IMR-90 (cell line): ENCODE data around the gene HOXC13. TPM values are rescaled to one million over a fixed set of nuclear protein-coding genes. Genes with fewer than 3 reads are reported as not detected.

Experiments used
- ATAC-seq: fragments of 200-7000 bp; cut with Tn5 transposase; 2 replicates; pipeline ENCODE4 v1.9.1; 2020; ENCODE audit warnings: low read depth, mild to moderate bottlenecking, moderate library complexity
- BruUV-seq: library from RNA; stranded (reverse); fragments of 400-500 nt; replicated peaks from 2 replicates; lab custom pipeline; 2021; lab: Mats Ljungman, UMichigan
- CTCF ChIA-PET: fragments of 300-600 bp; formaldehyde crosslinking; extraction: SDS; loops from one replicate; lab custom pipeline; 2021; ENCODE audit warnings: antibody characterized with exemption; lab: Yijun Ruan, JAX
- POLR2A ChIA-PET: fragments of 300-600 bp; sonication (Branson Sonifier 250); formaldehyde crosslinking; loops from one replicate; lab custom pipeline; 2022; ENCODE audit warnings: antibody characterized with exemption; ENCODE audit not compliant: unreplicated experiment; lab: Charles Lee
- DNase-seq: peaks from one replicate; pipeline ENCODE4 v3.0.0; 2013
- H2AFZ ChIP-seq: replicated peaks from 2 replicates; pipeline ENCODE3; 2013; ENCODE audit warnings: low read length, mild to moderate bottlenecking; ENCODE audit not compliant: poor library complexity
- H2AK5ac ChIP-seq: 2 replicates; pipeline ENCODE4 v1.6.1; 2013; ENCODE audit warnings: low read depth, low read length, inconsistent platforms
- H2AK9ac ChIP-seq: replicated peaks from 2 replicates; pipeline ENCODE3; 2013; ENCODE audit warnings: mild to moderate bottlenecking, low read depth, low read length, moderate library complexity; ENCODE audit not compliant: poor library complexity
- H2BK120ac ChIP-seq: 2 replicates; pipeline ENCODE4 v1.6.1; 2013; ENCODE audit warnings: low read depth, low read length, inconsistent platforms
- H2BK15ac ChIP-seq: 3 replicates; pipeline ENCODE4 v1.6.1; 2013; ENCODE audit warnings: low read depth, low read length, inconsistent platforms
- H2BK20ac ChIP-seq: 2 replicates; pipeline ENCODE4 v1.6.1; 2013; ENCODE audit warnings: low read depth, mild to moderate bottlenecking, inconsistent platforms, low read length, moderate library complexity
- H2BK5ac ChIP-seq: 2 replicates; pipeline ENCODE4 v1.6.1; 2013; ENCODE audit warnings: mild to moderate bottlenecking, low read depth, low read length, inconsistent platforms; ENCODE audit not compliant: poor library complexity, severe bottlenecking
- H3K14ac ChIP-seq: replicated peaks from 2 replicates; pipeline ENCODE4 v1.6.1; 2013; ENCODE audit warnings: low read depth, low read length, inconsistent platforms
- H3K18ac ChIP-seq: 2 replicates; pipeline ENCODE4 v1.6.1; 2013; ENCODE audit warnings: low read depth, low read length, control low read depth
- H3K23ac ChIP-seq: 2 replicates; pipeline ENCODE4 v1.6.1; 2013; ENCODE audit warnings: low read depth, low read length, inconsistent platforms
- H3K27ac ChIP-seq: 2 replicates; pipeline ENCODE4 v1.5.1; 2013; ENCODE audit warnings: mild to moderate bottlenecking, control low read depth, low read length; ENCODE audit not compliant: insufficient read depth
- H3K27me3 ChIP-seq: 2 replicates; pipeline ENCODE4 v1.6.1; 2013; ENCODE audit warnings: low read length; ENCODE audit not compliant: control insufficient read depth, insufficient read depth
- H3K36me3 ChIP-seq: 2 replicates; pipeline ENCODE4 v1.6.1; 2013; ENCODE audit warnings: low read length, mixed read lengths; ENCODE audit not compliant: control insufficient read depth, insufficient read depth
- H3K4ac ChIP-seq: 2 replicates; pipeline ENCODE4 v1.6.1; 2013; ENCODE audit warnings: low read depth, low read length, inconsistent platforms
- H3K4me1 ChIP-seq: 2 replicates; pipeline ENCODE4 v1.6.1; 2013; ENCODE audit warnings: low read length, mixed read lengths; ENCODE audit not compliant: control insufficient read depth, insufficient read depth
- H3K4me2 ChIP-seq: 2 replicates; pipeline ENCODE4 v1.6.1; 2013; ENCODE audit warnings: low read depth, mild to moderate bottlenecking, control low read depth, low read length, moderate library complexity
- H3K4me3 ChIP-seq: 2 replicates; pipeline ENCODE4 v1.5.1; 2013; ENCODE audit warnings: low read depth, mild to moderate bottlenecking, control low read depth, low read length, moderate library complexity; ENCODE audit not compliant: insufficient read depth
- H3K56ac ChIP-seq: 2 replicates; pipeline ENCODE4 v1.6.1; 2013; ENCODE audit warnings: low read length, inconsistent platforms; ENCODE audit not compliant: insufficient read depth; ENCODE audit errors: extremely low read depth
- H3K79me1 ChIP-seq, 2 experiments: 2 replicates each; pipeline ENCODE4 v1.6.1; 2013; ENCODE audit warnings: low read length in 2 of 2, inconsistent platforms in 1 of 2, low read depth in 1 of 2
- H3K9ac ChIP-seq: 2 replicates; pipeline ENCODE4 v1.6.1; 2013; ENCODE audit warnings: low read depth, low read length, control low read depth
- H3K9me1 ChIP-seq: 2 replicates; pipeline ENCODE4 v1.6.1; 2013; ENCODE audit warnings: low read length, inconsistent platforms; ENCODE audit not compliant: insufficient read depth
- H3K9me3 ChIP-seq: 2 replicates; pipeline ENCODE4 v1.6.1; 2013; ENCODE audit warnings: low read length; ENCODE audit not compliant: control insufficient read depth, insufficient read depth
- H4K20me1 ChIP-seq: 2 replicates; pipeline ENCODE4 v1.6.1; 2013; ENCODE audit warnings: low read length, inconsistent platforms; ENCODE audit not compliant: insufficient read depth
- H4K5ac ChIP-seq: 2 replicates; pipeline ENCODE4 v1.6.1; 2013; ENCODE audit warnings: mild to moderate bottlenecking, low read depth, low read length, control low read depth
- H4K8ac ChIP-seq, 2 experiments: 2 replicates each; pipeline ENCODE4 v1.6.1; 2013; ENCODE audit warnings: low read depth in 2 of 2, low read length in 2 of 2, control low read depth in 1 of 2, inconsistent platforms in 1 of 2
- H4K91ac ChIP-seq: 2 replicates; pipeline ENCODE4 v1.6.1; 2013; ENCODE audit warnings: low read depth, low read length, inconsistent platforms; ENCODE audit not compliant: insufficient read depth
- FOS ChIP-seq: fragments of 150-350 bp; IDR thresholded peaks from 2 replicates; pipeline ENCODE4 v1.6.1; 2016; ENCODE audit warnings: low read depth, low read length
- MAZ ChIP-seq: IDR thresholded peaks from 2 replicates; pipeline ENCODE4 v1.6.1; 2012; ENCODE audit warnings: low read depth, mild to moderate bottlenecking, low read length, improper control_type of control experiment, moderate library complexity, borderline replicate concordance
- RAD21 ChIP-seq: IDR thresholded peaks from 2 replicates; pipeline ENCODE4 v1.6.1; 2012; ENCODE audit warnings: low read length, improper control_type of control experiment
- WGBS, 2 experiments: methylation state at CpG; one replicate each; pipeline versions ENCODE4 v1.1.5 to v1.1.7; 2013; ENCODE audit warnings: missing lambda C conversion rate in 2 of 2; ENCODE audit not compliant: insufficient read length in 1 of 2; ENCODE audit errors: extremely low coverage in 2 of 2; 5-methylcytosine and 5-hydroxymethylcytosine counted together
- dilution Hi-C: fragments of 300-500 bp; cut with HindIII; formaldehyde crosslinking; loops from one replicate; pipeline ENCODE4 v1.14.3; 2018; ENCODE audit warnings: low sequenced_read_pairs; ENCODE audit not compliant: unreplicated experiment
- in situ Hi-C: fragments of 300-500 bp; cut with MboI; formaldehyde crosslinking; loops from 3 replicates; pipeline ENCODE4 v1.14.3; 2019; ENCODE audit warnings: low sequenced_read_pairs, inconsistent platforms, mixed read lengths
- intact Hi-C: fragments of 100-400 bp; cut with micrococcal nuclease; formaldehyde crosslinking; loops from 2 replicates; pipeline ENCODE4 v1.10.0; 2022
- polyA plus RNA-seq, 3 experiments: library from polyadenylated mRNA; depleted of rRNA; stranded (reverse); fragments of >200 nt; gene quantifications; 2 replicates each; pipeline ENCODE4 v1.2.3, GENCODE V29; 2012; ENCODE audit warnings: low replicate concordance in 1 of 3
- total RNA-seq: library from RNA; depleted of rRNA; stranded (reverse); fragments of >200 nt; gene quantifications from 2 replicates; pipeline ENCODE4 v1.2.3, GENCODE V29; 2012
- TF ChIP-seq, protein P1 (sequence below): fragments of 150-350 bp; IDR thresholded peaks from 2 replicates; pipeline ENCODE4 v1.6.1; 2016; ENCODE audit warnings: low read depth, mild to moderate bottlenecking, low read length, moderate library complexity, borderline replicate concordance

Gene HOXC13
- total and polyA plus RNA-seq, 2 of the 4 experiments (the other 2 are of a cell fraction) = not detected

DNA sequence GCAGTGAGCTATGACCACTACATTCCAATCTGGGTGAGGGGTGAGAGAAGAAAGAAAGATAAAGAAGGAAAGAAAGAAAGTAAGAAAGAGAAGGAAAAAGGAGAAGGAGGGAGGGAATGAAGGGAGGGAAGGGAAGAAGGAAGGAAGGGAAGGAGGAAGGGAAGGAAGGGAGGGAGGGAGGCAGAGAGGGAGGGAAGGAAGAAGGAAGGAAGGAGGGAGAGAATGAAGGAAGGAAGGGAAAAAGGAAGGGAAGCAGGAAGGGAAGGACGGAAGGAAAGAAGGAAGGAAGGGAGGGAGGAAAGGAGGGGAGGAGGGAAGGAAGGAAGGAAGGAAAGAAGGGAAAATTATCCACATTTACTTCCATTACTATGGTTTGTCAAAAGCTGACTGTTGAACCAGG, 39.4 kb upstream of the HOXC13 start:
- DNase-seq (no peak), ATAC-seq (no peak)
- ChIA-PET CTCF (no interaction called here), POLR2A (no interaction called here)
- WGBS, 2 experiments = no CpG with 5 or more reads among the region's 1 CpG
- Histone ChIP-seq H3K23ac (no peak overlapping the region), H3K56ac (no peak overlapping the region), H3K18ac (no peak overlapping the region), H3K9me1 (no peaks in the 10 kb centered on the region), H2AK5ac (no peak overlapping the region), H4K5ac (no peak overlapping the region), H3K9ac (no peak overlapping the region), H3K9me3 (no peaks in the 10 kb centered on the region), H3K4me1 (no peaks in the 10 kb centered on the region), H2BK15ac (no peak overlapping the region), H3K4me2 (no peak overlapping the region), H4K91ac (no peak overlapping the region), H4K20me1 (no peaks in the 10 kb centered on the region), H3K27me3 (peaks cover 7% of the 10 kb centered on the region), H2BK5ac (no peak overlapping the region), H2BK20ac (no peak overlapping the region), H3K14ac (no peak overlapping the region), H3K4me3 (no peak overlapping the region), H2AK9ac (no peak overlapping the region), H4K8ac (no peak overlapping the region), H3K79me1 (no peaks in the 10 kb centered on the region), H2BK120ac (no peak overlapping the region), H2AFZ (no peak overlapping the region), H3K4ac (no peak overlapping the region), H3K36me3 (no peaks in the 10 kb centered on the region), H3K27ac (no peak overlapping the region)
- BruUV-seq = no TSS peak
- dilution Hi-C loops = no loop called here
- TF ChIP-seq FOS = no peak
- TF ChIP-seq RAD21 = no peak
- no peak for TF ChIP-seq MAZ
- TF ChIP-seq, protein P1, sequence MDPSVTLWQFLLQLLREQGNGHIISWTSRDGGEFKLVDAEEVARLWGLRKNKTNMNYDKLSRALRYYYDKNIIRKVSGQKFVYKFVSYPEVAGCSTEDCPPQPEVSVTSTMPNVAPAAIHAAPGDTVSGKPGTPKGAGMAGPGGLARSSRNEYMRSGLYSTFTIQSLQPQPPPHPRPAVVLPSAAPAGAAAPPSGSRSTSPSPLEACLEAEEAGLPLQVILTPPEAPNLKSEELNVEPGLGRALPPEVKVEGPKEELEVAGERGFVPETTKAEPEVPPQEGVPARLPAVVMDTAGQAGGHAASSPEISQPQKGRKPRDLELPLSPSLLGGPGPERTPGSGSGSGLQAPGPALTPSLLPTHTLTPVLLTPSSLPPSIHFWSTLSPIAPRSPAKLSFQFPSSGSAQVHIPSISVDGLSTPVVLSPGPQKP = no peak
- in situ Hi-C loops = no loop called here
- intact Hi-C loops = no loop called here
